Measurements from ENCODE around the gene CACNG3. TPM values are rescaled to one million over a fixed set of nuclear protein-coding genes. Genes with fewer than 3 reads are reported as not detected.

CACNG3 gene
- total RNA-seq, 1 donor from 2014 or later, result not detected

GRCh38 chr16:24279982-24280515 is 23.9 kb downstream of the CACNG3 start:
- DNase-seq (ENCODE audit: low read depth), result no peak
- Histone ChIP-seq H3K27me3 (ENCODE audit: control insufficient read depth, insufficient read depth, low read length) (no peaks in the 10 kb centered on the region), H3K4me3 (ENCODE audit: low read depth, low read length) (no peak overlapping the region), H3K36me3 (ENCODE audit: control insufficient read depth, insufficient read depth, low read length) (no peaks in the 10 kb centered on the region)
- no peak for TF ChIP-seq CTCF (IDR thresholded peaks at IDR 0.05; ENCODE audit: insufficient read depth, low read length, poor library complexity, severe bottlenecking)

- no peak for TF ChIP-seq CTCF (IDR thresholded peaks at IDR 0.05; ENCODE audit: insufficient read depth, low read length, poor library complexity, severe bottlenecking)
- DNase-seq (ENCODE audit: low read depth), result no peak
- no peaks in the 10 kb centered on the region for H3K36me3 ChIP-seq (ENCODE audit: control insufficient read depth, insufficient read depth, low read length)
- no peaks in the 10 kb centered on the region for H3K27me3 ChIP-seq (ENCODE audit: control insufficient read depth, insufficient read depth, low read length)
- no peak overlapping the region for H3K4me3 ChIP-seq (ENCODE audit: low read depth, low read length)
These were observed 25.3 kb downstream of the CACNG3 start for GRCh38 chr16:24281466-24281865.

- DNase-seq (ENCODE audit: low read depth), result no peak
- Histone ChIP-seq H3K27me3 (ENCODE audit: control insufficient read depth, insufficient read depth, low read length) (no peaks in the 10 kb centered on the region), H3K4me3 (ENCODE audit: low read depth, low read length) (no peak overlapping the region), H3K36me3 (ENCODE audit: control insufficient read depth, insufficient read depth, low read length) (no peaks in the 10 kb centered on the region)
- TF ChIP-seq CTCF (IDR thresholded peaks at IDR 0.05; ENCODE audit: insufficient read depth, low read length, poor library complexity, severe bottlenecking), result no peak
These were observed 26.0 kb downstream of the CACNG3 start for GRCh38 chr16:24282141-24282540.

- Histone ChIP-seq H3K36me3 (ENCODE audit: control insufficient read depth, insufficient read depth, low read length) (no peaks in the 10 kb centered on the region), H3K27me3 (ENCODE audit: control insufficient read depth, insufficient read depth, low read length) (no peaks in the 10 kb centered on the region), H3K4me3 (ENCODE audit: low read depth, low read length) (no peak overlapping the region)
- DNase-seq (ENCODE audit: low read depth), result no peak
- TF ChIP-seq CTCF (IDR thresholded peaks at IDR 0.05; ENCODE audit: insufficient read depth, low read length, poor library complexity, severe bottlenecking), result no peak
These were observed 30.7 kb downstream of the CACNG3 start for GRCh38 chr16:24286741-24287405.

- no peak for DNase-seq (ENCODE audit: low read depth)
- H3K36me3 ChIP-seq (ENCODE audit: control insufficient read depth, insufficient read depth, low read length), result no peaks in the 10 kb centered on the region
- H3K27me3 ChIP-seq (ENCODE audit: control insufficient read depth, insufficient read depth, low read length), result no peaks in the 10 kb centered on the region
- no peak overlapping the region for H3K4me3 ChIP-seq (ENCODE audit: low read depth, low read length)
- TF ChIP-seq CTCF (IDR thresholded peaks at IDR 0.05; ENCODE audit: insufficient read depth, low read length, poor library complexity, severe bottlenecking), result no peak
These were observed 32.4 kb downstream of the CACNG3 start for GRCh38 chr16:24288516-24288915.
